ENCODE results near the gene GDNF. TPM values are rescaled to one million over a fixed set of nuclear protein-coding genes. Genes with fewer than 3 reads are reported as not detected.
"Not testable (repeated sequence)": the region's sequence is repeated elsewhere in the genome, so short reads cannot be mapped to it uniquely, and the experiment has no call there.

Gene GDNF
- total RNA-seq, 1 donor from 2014 or later: 2.7 TPM

GRCh38 chr5:37787742-37788141 lies 52.1 kb downstream of the GDNF start:
- peak; percentile 13 for DNase-seq (ENCODE audit: low read depth)

GRCh38 chr5:37786862-37787519 lies 52.9 kb downstream of the GDNF start:
- peak; percentile 26 for DNase-seq (ENCODE audit: low read depth)

- no peak for DNase-seq (ENCODE audit: low read depth)
Measured at GRCh38 chr5:37786416-37786815, 53.4 kb downstream of the GDNF start.

GRCh38 chr5:37781409-37781808 lies 58.4 kb downstream of the GDNF start:
- not testable (repeated sequence) for DNase-seq (ENCODE audit: low read depth)

GRCh38 chr5:37777432-37778130 lies 62.3 kb downstream of the GDNF start:
- peak; percentile 35 for DNase-seq (ENCODE audit: low read depth)

GRCh38 chr5:37776826-37777225 lies 63.0 kb downstream of the GDNF start:
- DNase-seq (ENCODE audit: low read depth): peak; percentile 91

GRCh38 chr5:37774912-37775483 lies 64.8 kb downstream of the GDNF start:
- DNase-seq (ENCODE audit: low read depth): peak; percentile 40

GRCh38 chr5:37773809-37774208 lies 66.0 kb downstream of the GDNF start:
- DNase-seq (ENCODE audit: low read depth): no peak

GRCh38 chr5:37772255-37772654 lies 67.6 kb downstream of the GDNF start:
- DNase-seq (ENCODE audit: low read depth): no peak

- peak; percentile 99 for DNase-seq (ENCODE audit: low read depth)
Measured at GRCh38 chr5:37771731-37772130, 68.1 kb downstream of the GDNF start.

GRCh38 chr5:37771203-37771611 lies 68.6 kb downstream of the GDNF start:
- no peak for DNase-seq (ENCODE audit: low read depth)

- no peak for DNase-seq (ENCODE audit: low read depth)
Measured at GRCh38 chr5:37770786-37771185, 69.1 kb downstream of the GDNF start.

- DNase-seq (ENCODE audit: low read depth): no peak
Measured at GRCh38 chr5:37769840-37770239, 70.0 kb downstream of the GDNF start.

GRCh38 chr5:37769108-37769507 lies 70.7 kb downstream of the GDNF start:
- DNase-seq (ENCODE audit: low read depth): no peak

GRCh38 chr5:37768371-37768770 lies 71.5 kb downstream of the GDNF start:
- no peak for DNase-seq (ENCODE audit: low read depth)

GRCh38 chr5:37767961-37768360 lies 71.9 kb downstream of the GDNF start:
- no peak for DNase-seq (ENCODE audit: low read depth)

GRCh38 chr5:37767251-37767650 lies 72.6 kb downstream of the GDNF start:
- DNase-seq (ENCODE audit: low read depth): peak; percentile 72
